ENCODE measurements around the gene KDM4B. TPM values are rescaled to one million over a fixed set of nuclear protein-coding genes. Genes with fewer than 3 reads are reported as not detected.

KDM4B gene
- total and polyA plus RNA-seq, 7 donors: 9.3 to 45.9 (median 29.5) TPM

- no peak overlapping the region for H3K27ac ChIP-seq
- TF ChIP-seq, protein P1, sequence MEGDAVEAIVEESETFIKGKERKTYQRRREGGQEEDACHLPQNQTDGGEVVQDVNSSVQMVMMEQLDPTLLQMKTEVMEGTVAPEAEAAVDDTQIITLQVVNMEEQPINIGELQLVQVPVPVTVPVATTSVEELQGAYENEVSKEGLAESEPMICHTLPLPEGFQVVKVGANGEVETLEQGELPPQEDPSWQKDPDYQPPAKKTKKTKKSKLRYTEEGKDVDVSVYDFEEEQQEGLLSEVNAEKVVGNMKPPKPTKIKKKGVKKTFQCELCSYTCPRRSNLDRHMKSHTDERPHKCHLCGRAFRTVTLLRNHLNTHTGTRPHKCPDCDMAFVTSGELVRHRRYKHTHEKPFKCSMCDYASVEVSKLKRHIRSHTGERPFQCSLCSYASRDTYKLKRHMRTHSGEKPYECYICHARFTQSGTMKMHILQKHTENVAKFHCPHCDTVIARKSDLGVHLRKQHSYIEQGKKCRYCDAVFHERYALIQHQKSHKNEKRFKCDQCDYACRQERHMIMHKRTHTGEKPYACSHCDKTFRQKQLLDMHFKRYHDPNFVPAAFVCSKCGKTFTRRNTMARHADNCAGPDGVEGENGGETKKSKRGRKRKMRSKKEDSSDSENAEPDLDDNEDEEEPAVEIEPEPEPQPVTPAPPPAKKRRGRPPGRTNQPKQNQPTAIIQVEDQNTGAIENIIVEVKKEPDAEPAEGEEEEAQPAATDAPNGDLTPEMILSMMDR (IDR thresholded peaks at IDR 0.05): no peak
- H3K4me3 ChIP-seq: no peak overlapping the region
- no peaks in the 10 kb centered on the region for H3K4me1 ChIP-seq
- peaks cover 0 to 51% of the 10 kb centered on the region in 2 donors for H3K36me3 ChIP-seq (ENCODE audit: insufficient read depth in 1 of 2, low read depth in 1 of 2)
- no peaks in the 10 kb centered on the region for H3K27me3 ChIP-seq (ENCODE audit: insufficient read depth in 3 of 3, low read length in 2 of 3)
- WGBS, 3 donors: 84 to 87% (median 87%) methylated on average over 21 of the region's 21 CpGs
- intact Hi-C loops (cut with DNase I): no loop called here
- no peaks in the 10 kb centered on the region for H3K9me3 ChIP-seq
- DNase-seq: no peak
- no peak for ATAC-seq
These were observed 142.1 kb downstream of the KDM4B start for GRCh38 chr19:5111051-5111450.

- no peaks in the 10 kb centered on the region for H3K4me1 ChIP-seq
- peaks cover 0 to 41% of the 10 kb centered on the region in 2 donors for H3K36me3 ChIP-seq (ENCODE audit: insufficient read depth in 1 of 2, low read depth in 1 of 2)
- TF ChIP-seq, protein P1 (IDR thresholded peaks at IDR 0.05): no peak
- intact Hi-C loops (cut with DNase I): no loop called here
- no peaks in the 10 kb centered on the region for H3K9me3 ChIP-seq
- DNase-seq (no peak), ATAC-seq (no peak)
- H3K4me3 ChIP-seq: no peak overlapping the region
- 94 to 98% (median 97%) methylated on average over 6 of the region's 6 CpGs for WGBS, 3 donors
- H3K27ac ChIP-seq: no peak overlapping the region
- no peaks in the 10 kb centered on the region for H3K27me3 ChIP-seq (ENCODE audit: insufficient read depth in 3 of 3, low read length in 2 of 3)
These were observed 143.3 kb downstream of the KDM4B start for GRCh38 chr19:5112175-5112574.

DNA sequence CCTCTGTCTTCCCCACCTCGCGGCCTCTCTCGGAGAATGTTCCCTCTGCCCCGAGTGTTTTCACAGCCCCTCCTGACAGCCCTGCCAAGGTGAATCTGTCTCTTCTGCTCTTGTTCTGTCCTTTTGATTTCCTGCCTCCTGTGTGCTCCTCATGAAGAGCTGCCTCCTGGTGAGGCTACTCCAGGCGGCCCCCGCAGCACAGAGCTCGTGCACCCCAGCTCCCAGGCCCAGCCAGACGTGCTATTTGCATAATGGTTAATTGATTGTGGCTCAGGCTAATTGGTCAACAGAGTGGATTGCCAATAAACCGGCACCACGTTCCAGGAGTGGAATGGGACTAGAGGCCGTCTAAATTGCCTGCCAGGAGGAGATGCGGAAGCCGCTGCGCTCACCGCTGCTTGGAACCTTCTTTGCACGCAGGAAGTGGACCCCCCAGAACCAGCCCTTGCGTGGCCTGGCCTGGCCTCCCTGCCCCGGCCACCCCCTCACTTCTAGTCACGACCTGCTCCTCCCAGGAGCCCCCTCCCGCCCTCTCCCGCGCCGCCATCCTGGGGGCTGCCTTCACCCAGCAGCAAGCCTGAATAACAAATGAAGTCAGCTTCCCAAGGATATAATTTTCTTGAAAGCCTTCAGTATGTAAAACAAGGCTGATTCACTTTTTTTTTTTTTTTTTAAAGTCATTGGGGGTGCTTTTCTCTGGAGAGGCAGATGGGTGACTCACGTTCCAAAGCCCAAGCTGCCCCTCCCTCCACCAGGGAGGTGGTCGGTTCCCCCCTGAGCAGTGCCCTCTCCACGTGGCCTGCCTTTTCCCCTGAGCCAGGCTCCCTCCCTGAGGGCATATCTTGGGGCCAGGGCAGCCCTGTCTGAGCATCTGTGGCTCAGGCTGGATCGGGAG, 144.0 kb downstream of the KDM4B start:
- ATAC-seq: no peak
- Histone ChIP-seq H3K27ac (no peak overlapping the region), H3K9me3 (no peaks in the 10 kb centered on the region), H3K27me3 (ENCODE audit: insufficient read depth in 3 of 3, low read length in 2 of 3) (no peaks in the 10 kb centered on the region), H3K4me1 (no peaks in the 10 kb centered on the region), H3K36me3 (ENCODE audit: insufficient read depth in 1 of 2, low read depth in 1 of 2) (peaks cover 0 to 41% of the 10 kb centered on the region in 2 donors), H3K4me3 (no peak overlapping the region)
- no peak for DNase-seq
- 82 to 84% (median 82%) methylated on average over 27 of the region's 27 CpGs for WGBS, 3 donors
- TF ChIP-seq, protein P1 (IDR thresholded peaks at IDR 0.05): no peak
- intact Hi-C loops (cut with DNase I): no loop called here

GRCh38 chr19:5113633-5114586, 145.0 kb downstream of the KDM4B start:
- peaks cover 0 to 41% of the 10 kb centered on the region in 2 donors for H3K36me3 ChIP-seq (ENCODE audit: insufficient read depth in 1 of 2, low read depth in 1 of 2)
- 86 to 88% (median 87%) methylated on average over 41 to 43 of the region's 43 CpGs for WGBS, 3 donors
- no peaks in the 10 kb centered on the region for H3K4me1 ChIP-seq
- H3K4me3 ChIP-seq: no peak overlapping the region
- TF ChIP-seq, protein P1 (IDR thresholded peaks at IDR 0.05): no peak
- no peak overlapping the region for H3K27ac ChIP-seq
- ATAC-seq: no peak
- DNase-seq: no peak
- intact Hi-C loops (cut with DNase I): no loop called here
- H3K9me3 ChIP-seq: no peaks in the 10 kb centered on the region
- no peaks in the 10 kb centered on the region for H3K27me3 ChIP-seq (ENCODE audit: insufficient read depth in 3 of 3, low read length in 2 of 3)

Measured in psoas muscle (tissue), 8 donors.